ENCODE measurements around the gene BACH2. TPM values are rescaled to one million over a fixed set of nuclear protein-coding genes. Genes with fewer than 3 reads are reported as not detected.

The BACH2 gene
- total and polyA plus RNA-seq, 2 of the 4 experiments (the other 2 are of a cell fraction), result 1.3 to 1.4 TPM

GRCh38 chr6:90003941-90004340, 292.7 kb downstream of the BACH2 start:
- 83% methylated on average over 1 of the region's 2 CpGs; no CpG with 5 or more reads in 1 of the 2 experiments for WGBS, 2 experiments (ENCODE audit: extremely low coverage in 2 of 2, insufficient read length in 1 of 2)
- no peak for TF ChIP-seq CEBPB (IDR thresholded peaks at IDR 0.05; ENCODE audit: low read depth, low read length)
- TF ChIP-seq CHD1 (IDR thresholded peaks at IDR 0.05; ENCODE audit: low read depth, low read length), result no peak
- no peak for TF ChIP-seq ELK1 (IDR thresholded peaks at IDR 0.05; ENCODE audit: borderline replicate concordance, low read depth, low read length)
- no peak for TF ChIP-seq RCOR1 (IDR thresholded peaks at IDR 0.05; ENCODE audit: insufficient replicate concordance, low read length)
- no peak for TF ChIP-seq SMC3 (IDR thresholded peaks at IDR 0.05; ENCODE audit: low read depth, low read length)
- TF ChIP-seq MXI1 (IDR thresholded peaks at IDR 0.05; ENCODE audit: borderline replicate concordance, low read depth, low read length), result no peak
- TF ChIP-seq USF2 (IDR thresholded peaks at IDR 0.05; ENCODE audit: low read depth, low read length), result no peak
- H3K4me3 ChIP-seq (ENCODE audit: insufficient read depth, low read depth, low read length), result no peak overlapping the region
- H4K5ac ChIP-seq (ENCODE audit: low read depth, low read length), result no peak overlapping the region; the same call in 1 of the 2 replicates
- H3K18ac ChIP-seq (ENCODE audit: low read depth, low read length), result peak overlapping the region; percentile 72; the same call in 1 of the 2 replicates
- H4K20me1 ChIP-seq (ENCODE audit: insufficient read depth, low read length), result no peaks in the 10 kb centered on the region
- CTCF ChIA-PET, result interaction anchor here (0.8 kb wide), 1 partner anchor 14 kb away, joined by 3 read pairs; no protein-coding TSS in a partner anchor
- H3K4ac ChIP-seq (ENCODE audit: low read depth, low read length), result no peak overlapping the region
- H2BK5ac ChIP-seq (ENCODE audit: low read depth, low read length, poor library complexity, severe bottlenecking), result no peak overlapping the region
- no peak overlapping the region for H2BK15ac ChIP-seq (ENCODE audit: low read depth, low read length)
- H3K9me1 ChIP-seq (ENCODE audit: insufficient read depth, low read length), result peaks cover 11% of the 10 kb centered on the region
- H4K91ac ChIP-seq (ENCODE audit: insufficient read depth, low read depth, low read length), result no peak overlapping the region; the same call in 1 of the 2 replicates
- dilution Hi-C loops (cut with HindIII; ENCODE audit: low sequenced_read_pairs, unreplicated experiment), result no loop called here
- H3K4me2 ChIP-seq (ENCODE audit: low read depth, low read length), result no peak overlapping the region
- POLR2A ChIA-PET (ENCODE audit: unreplicated experiment), result no interaction called here
- no TSS peak for BruUV-seq (replicated peaks)
- H3K56ac ChIP-seq (ENCODE audit: extremely low read depth, insufficient read depth, low read length), result no peak overlapping the region
- H3K27ac ChIP-seq (ENCODE audit: insufficient read depth, low read length), result no peak overlapping the region
- H2AFZ ChIP-seq (replicated peaks; ENCODE audit: low read length, poor library complexity), result no peak overlapping the region
- H2BK120ac ChIP-seq (ENCODE audit: low read depth, low read length), result no peak overlapping the region
- peak; percentile 18 for DNase-seq
- peak; percentile 44 for ATAC-seq (ENCODE audit: low read depth)
- in situ Hi-C loops (cut with MboI; ENCODE audit: low sequenced_read_pairs), result no loop called here
- H3K27me3 ChIP-seq (ENCODE audit: control insufficient read depth, insufficient read depth, low read length), result no peaks in the 10 kb centered on the region
- no peak overlapping the region; the same call in 1 of the 2 replicates for H2AK5ac ChIP-seq (ENCODE audit: low read depth, low read length)
- H3K9ac ChIP-seq (ENCODE audit: low read depth, low read length), result no peak overlapping the region
- H3K36me3 ChIP-seq (ENCODE audit: control insufficient read depth, insufficient read depth, low read length), result no peaks in the 10 kb centered on the region
- no peaks in the 10 kb centered on the region for H3K79me1 ChIP-seq (ENCODE audit: low read depth in 1 of 2, low read length in 2 of 2)
- no peak overlapping the region for H3K23ac ChIP-seq (ENCODE audit: low read depth, low read length)
- no peaks in the 10 kb centered on the region for H3K9me3 ChIP-seq (ENCODE audit: control insufficient read depth, insufficient read depth, low read length)
- no peak overlapping the region for H4K8ac ChIP-seq (ENCODE audit: low read depth in 2 of 2, low read length in 2 of 2)
- H2AK9ac ChIP-seq (replicated peaks; ENCODE audit: low read depth, low read length, poor library complexity), result no peak overlapping the region
- 0 out of 2 replicates have a peak overlapping the region, but pooled peaks have one; percentile 31 for H3K14ac ChIP-seq (replicated peaks; ENCODE audit: low read depth, low read length)
- H2BK20ac ChIP-seq (ENCODE audit: low read depth, low read length), result no peak overlapping the region
- peaks cover 11% of the 10 kb centered on the region for H3K4me1 ChIP-seq (ENCODE audit: control insufficient read depth, insufficient read depth, low read length)
- intact Hi-C loops (cut with micrococcal nuclease), result no loop called here
